IMR-90 (cell line): Measurements from ENCODE around the gene ASF1B. TPM values are rescaled to one million over a fixed set of nuclear protein-coding genes. Genes with fewer than 3 reads are reported as not detected.

Experiments used
- ATAC-seq: fragments of 200-7000 bp; cut with Tn5 transposase; 2 replicates; pipeline ENCODE4 v1.9.1; 2020; ENCODE audit warnings: low read depth, mild to moderate bottlenecking, moderate library complexity
- BruUV-seq: library from RNA; stranded (reverse); fragments of 400-500 nt; replicated peaks from 2 replicates; lab custom pipeline; 2021; lab: Mats Ljungman, UMichigan
- CTCF ChIA-PET: fragments of 300-600 bp; formaldehyde crosslinking; extraction: SDS; loops from one replicate; lab custom pipeline; 2021; ENCODE audit warnings: antibody characterized with exemption; lab: Yijun Ruan, JAX
- POLR2A ChIA-PET: fragments of 300-600 bp; sonication (Branson Sonifier 250); formaldehyde crosslinking; loops from one replicate; lab custom pipeline; 2022; ENCODE audit warnings: antibody characterized with exemption; ENCODE audit not compliant: unreplicated experiment; lab: Charles Lee
- DNase-seq: peaks from one replicate; pipeline ENCODE4 v3.0.0; 2013
- H2AFZ ChIP-seq: replicated peaks from 2 replicates; pipeline ENCODE3; 2013; ENCODE audit warnings: low read length, mild to moderate bottlenecking; ENCODE audit not compliant: poor library complexity
- H2AK5ac ChIP-seq: 2 replicates; pipeline ENCODE4 v1.6.1; 2013; ENCODE audit warnings: low read depth, low read length, inconsistent platforms
- H2AK9ac ChIP-seq: replicated peaks from 2 replicates; pipeline ENCODE3; 2013; ENCODE audit warnings: mild to moderate bottlenecking, low read depth, low read length, moderate library complexity; ENCODE audit not compliant: poor library complexity
- H2BK120ac ChIP-seq: 2 replicates; pipeline ENCODE4 v1.6.1; 2013; ENCODE audit warnings: low read depth, low read length, inconsistent platforms
- H2BK15ac ChIP-seq: 3 replicates; pipeline ENCODE4 v1.6.1; 2013; ENCODE audit warnings: low read depth, low read length, inconsistent platforms
- H2BK20ac ChIP-seq: 2 replicates; pipeline ENCODE4 v1.6.1; 2013; ENCODE audit warnings: low read depth, mild to moderate bottlenecking, inconsistent platforms, low read length, moderate library complexity
- H2BK5ac ChIP-seq: 2 replicates; pipeline ENCODE4 v1.6.1; 2013; ENCODE audit warnings: mild to moderate bottlenecking, low read depth, low read length, inconsistent platforms; ENCODE audit not compliant: poor library complexity, severe bottlenecking
- H3K14ac ChIP-seq: replicated peaks from 2 replicates; pipeline ENCODE4 v1.6.1; 2013; ENCODE audit warnings: low read depth, low read length, inconsistent platforms
- H3K18ac ChIP-seq: 2 replicates; pipeline ENCODE4 v1.6.1; 2013; ENCODE audit warnings: low read depth, low read length, control low read depth
- H3K23ac ChIP-seq: 2 replicates; pipeline ENCODE4 v1.6.1; 2013; ENCODE audit warnings: low read depth, low read length, inconsistent platforms
- H3K27ac ChIP-seq: 2 replicates; pipeline ENCODE4 v1.5.1; 2013; ENCODE audit warnings: mild to moderate bottlenecking, control low read depth, low read length; ENCODE audit not compliant: insufficient read depth
- H3K27me3 ChIP-seq: 2 replicates; pipeline ENCODE4 v1.6.1; 2013; ENCODE audit warnings: low read length; ENCODE audit not compliant: control insufficient read depth, insufficient read depth
- H3K36me3 ChIP-seq: 2 replicates; pipeline ENCODE4 v1.6.1; 2013; ENCODE audit warnings: low read length, mixed read lengths; ENCODE audit not compliant: control insufficient read depth, insufficient read depth
- H3K4ac ChIP-seq: 2 replicates; pipeline ENCODE4 v1.6.1; 2013; ENCODE audit warnings: low read depth, low read length, inconsistent platforms
- H3K4me1 ChIP-seq: 2 replicates; pipeline ENCODE4 v1.6.1; 2013; ENCODE audit warnings: low read length, mixed read lengths; ENCODE audit not compliant: control insufficient read depth, insufficient read depth
- H3K4me2 ChIP-seq: 2 replicates; pipeline ENCODE4 v1.6.1; 2013; ENCODE audit warnings: low read depth, mild to moderate bottlenecking, control low read depth, low read length, moderate library complexity
- H3K4me3 ChIP-seq: 2 replicates; pipeline ENCODE4 v1.5.1; 2013; ENCODE audit warnings: low read depth, mild to moderate bottlenecking, control low read depth, low read length, moderate library complexity; ENCODE audit not compliant: insufficient read depth
- H3K56ac ChIP-seq: 2 replicates; pipeline ENCODE4 v1.6.1; 2013; ENCODE audit warnings: low read length, inconsistent platforms; ENCODE audit not compliant: insufficient read depth; ENCODE audit errors: extremely low read depth
- H3K79me1 ChIP-seq, 2 experiments: 2 replicates each; pipeline ENCODE4 v1.6.1; 2013; ENCODE audit warnings: low read length in 2 of 2, inconsistent platforms in 1 of 2, low read depth in 1 of 2
- H3K9ac ChIP-seq: 2 replicates; pipeline ENCODE4 v1.6.1; 2013; ENCODE audit warnings: low read depth, low read length, control low read depth
- H3K9me1 ChIP-seq: 2 replicates; pipeline ENCODE4 v1.6.1; 2013; ENCODE audit warnings: low read length, inconsistent platforms; ENCODE audit not compliant: insufficient read depth
- H3K9me3 ChIP-seq: 2 replicates; pipeline ENCODE4 v1.6.1; 2013; ENCODE audit warnings: low read length; ENCODE audit not compliant: control insufficient read depth, insufficient read depth
- H4K20me1 ChIP-seq: 2 replicates; pipeline ENCODE4 v1.6.1; 2013; ENCODE audit warnings: low read length, inconsistent platforms; ENCODE audit not compliant: insufficient read depth
- H4K5ac ChIP-seq: 2 replicates; pipeline ENCODE4 v1.6.1; 2013; ENCODE audit warnings: mild to moderate bottlenecking, low read depth, low read length, control low read depth
- H4K8ac ChIP-seq, 2 experiments: 2 replicates each; pipeline ENCODE4 v1.6.1; 2013; ENCODE audit warnings: low read depth in 2 of 2, low read length in 2 of 2, control low read depth in 1 of 2, inconsistent platforms in 1 of 2
- H4K91ac ChIP-seq: 2 replicates; pipeline ENCODE4 v1.6.1; 2013; ENCODE audit warnings: low read depth, low read length, inconsistent platforms; ENCODE audit not compliant: insufficient read depth
- BHLHE40 ChIP-seq: fragments of 150-350 bp; IDR thresholded peaks from 2 replicates; pipeline ENCODE4 v1.6.1; 2016; ENCODE audit warnings: mild to moderate bottlenecking, low read depth, low read length
- CEBPB ChIP-seq: IDR thresholded peaks from 2 replicates; pipeline ENCODE4 v1.6.1; 2012; ENCODE audit warnings: low read depth, low read length, improper control_type of control experiment
- CHD1 ChIP-seq: IDR thresholded peaks from 2 replicates; pipeline ENCODE4 v1.6.1; 2012; ENCODE audit warnings: low read depth, low read length, improper control_type of control experiment
- RCOR1 ChIP-seq: IDR thresholded peaks from 2 replicates; pipeline ENCODE4 v1.6.1; 2012; ENCODE audit warnings: mild to moderate bottlenecking, low read length, improper control_type of control experiment; ENCODE audit not compliant: insufficient replicate concordance
- SMC3 ChIP-seq: fragments of 150-350 bp; IDR thresholded peaks from 2 replicates; pipeline ENCODE4 v1.6.1; 2016; ENCODE audit warnings: low read depth, mild to moderate bottlenecking, antibody characterized with exemption, low read length, moderate library complexity
- WGBS, 2 experiments: methylation state at CpG; one replicate each; pipeline versions ENCODE4 v1.1.5 to v1.1.7; 2013; ENCODE audit warnings: missing lambda C conversion rate in 2 of 2; ENCODE audit not compliant: insufficient read length in 1 of 2; ENCODE audit errors: extremely low coverage in 2 of 2; 5-methylcytosine and 5-hydroxymethylcytosine counted together
- dilution Hi-C: fragments of 300-500 bp; cut with HindIII; formaldehyde crosslinking; loops from one replicate; pipeline ENCODE4 v1.14.3; 2018; ENCODE audit warnings: low sequenced_read_pairs; ENCODE audit not compliant: unreplicated experiment
- in situ Hi-C: fragments of 300-500 bp; cut with MboI; formaldehyde crosslinking; loops from 3 replicates; pipeline ENCODE4 v1.14.3; 2019; ENCODE audit warnings: low sequenced_read_pairs, inconsistent platforms, mixed read lengths
- intact Hi-C: fragments of 100-400 bp; cut with micrococcal nuclease; formaldehyde crosslinking; loops from 2 replicates; pipeline ENCODE4 v1.10.0; 2022
- polyA plus RNA-seq, 3 experiments: library from polyadenylated mRNA; depleted of rRNA; stranded (reverse); fragments of >200 nt; gene quantifications; 2 replicates each; pipeline ENCODE4 v1.2.3, GENCODE V29; 2012; ENCODE audit warnings: low replicate concordance in 1 of 3
- total RNA-seq: library from RNA; depleted of rRNA; stranded (reverse); fragments of >200 nt; gene quantifications from 2 replicates; pipeline ENCODE4 v1.2.3, GENCODE V29; 2012
- TF ChIP-seq, protein P1 (sequence below): conservative IDR thresholded peaks from 2 replicates; pipeline ENCODE4 v1.5.1; 2012; ENCODE audit warnings: mild to moderate bottlenecking, low read depth, low read length, improper control_type of control experiment

ASF1B gene
- total and polyA plus RNA-seq, 2 of the 4 experiments (the other 2 are of a cell fraction), result 10.4 to 12.1 TPM

DNA sequence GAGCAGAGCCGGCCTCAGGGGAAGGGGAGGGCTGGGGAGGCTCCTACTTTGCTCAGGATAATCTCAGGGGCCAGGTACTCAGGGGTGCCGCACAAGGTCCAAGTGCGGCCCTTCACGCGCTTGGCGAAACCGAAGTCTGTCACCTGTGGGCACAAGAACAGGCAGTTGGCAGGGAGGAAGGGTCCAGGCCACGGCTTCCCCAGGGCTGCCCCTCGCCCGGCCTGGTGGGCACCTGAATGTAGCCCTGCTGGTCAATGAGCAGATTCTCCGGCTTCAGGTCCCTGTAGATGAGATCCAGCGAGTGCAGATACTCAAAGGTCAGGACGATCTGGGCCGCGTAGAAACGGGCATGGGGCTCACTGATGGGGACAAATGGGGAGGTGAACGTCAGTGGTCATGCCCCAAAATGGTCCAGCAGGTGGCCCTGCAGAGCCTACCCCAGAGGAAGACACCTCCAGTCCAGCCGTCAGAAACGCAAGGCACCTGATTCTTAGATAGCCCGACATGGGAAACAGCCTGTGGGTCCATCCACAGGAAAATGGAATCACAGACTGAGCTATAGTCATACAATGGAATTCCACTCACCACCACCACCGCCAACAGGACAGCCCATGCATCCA lies 38.7 kb downstream of the ASF1B start:
- no peak; the same call in 1 of the 2 replicates for ATAC-seq
- Histone ChIP-seq H2BK5ac (no peak overlapping the region), H2AK9ac (no peak overlapping the region), H3K9ac (no peak overlapping the region), H3K4me3 (no peak overlapping the region), H3K18ac (no peak overlapping the region), H3K9me1 (peaks cover 3% of the 10 kb centered on the region; the same call in 1 of the 2 replicates), H3K56ac (no peak overlapping the region), H2BK20ac (no peak overlapping the region), H3K4me2 (no peak overlapping the region), H2AK5ac (no peak overlapping the region), H3K23ac (no peak overlapping the region), H3K27me3 (no peaks in the 10 kb centered on the region), H4K5ac (no peak overlapping the region), H4K91ac (no peak overlapping the region), H3K14ac (no peak overlapping the region), H2BK120ac (no peak overlapping the region), H3K36me3 (peaks cover 33% of the 10 kb centered on the region), H2BK15ac (no peak overlapping the region), H3K4ac (no peak overlapping the region), H2AFZ (no peak overlapping the region), H3K9me3 (peaks cover 8% of the 10 kb centered on the region), H4K20me1 (no peaks in the 10 kb centered on the region), H4K8ac (no peak overlapping the region), H3K79me1 (no peaks in the 10 kb centered on the region; a peak in 1 of 4 replicates), H3K4me1 (no peaks in the 10 kb centered on the region), H3K27ac (no peak overlapping the region)
- in situ Hi-C loops (loop anchor here (25.0 kb wide), 1 partner anchor 335 kb away; the partner anchor contains the start of genes C19orf53 and MRI1), intact Hi-C loops (no loop called here), dilution Hi-C loops (no loop called here)
- WGBS, 2 experiments, result 77% methylated on average over 8 of the region's 21 CpGs; no CpG with 5 or more reads in 1 of the 2 experiments
- POLR2A ChIA-PET, result no interaction called here
- DNase-seq, result no peak
- CTCF ChIA-PET, result no interaction called here
- no TSS peak for BruUV-seq
- no peak for TF ChIP-seq CHD1
- no peak for TF ChIP-seq BHLHE40
- no peak for TF ChIP-seq RCOR1
- peak; percentile 12; the same call in 1 of the 2 replicates for TF ChIP-seq SMC3
- TF ChIP-seq, protein P1, sequence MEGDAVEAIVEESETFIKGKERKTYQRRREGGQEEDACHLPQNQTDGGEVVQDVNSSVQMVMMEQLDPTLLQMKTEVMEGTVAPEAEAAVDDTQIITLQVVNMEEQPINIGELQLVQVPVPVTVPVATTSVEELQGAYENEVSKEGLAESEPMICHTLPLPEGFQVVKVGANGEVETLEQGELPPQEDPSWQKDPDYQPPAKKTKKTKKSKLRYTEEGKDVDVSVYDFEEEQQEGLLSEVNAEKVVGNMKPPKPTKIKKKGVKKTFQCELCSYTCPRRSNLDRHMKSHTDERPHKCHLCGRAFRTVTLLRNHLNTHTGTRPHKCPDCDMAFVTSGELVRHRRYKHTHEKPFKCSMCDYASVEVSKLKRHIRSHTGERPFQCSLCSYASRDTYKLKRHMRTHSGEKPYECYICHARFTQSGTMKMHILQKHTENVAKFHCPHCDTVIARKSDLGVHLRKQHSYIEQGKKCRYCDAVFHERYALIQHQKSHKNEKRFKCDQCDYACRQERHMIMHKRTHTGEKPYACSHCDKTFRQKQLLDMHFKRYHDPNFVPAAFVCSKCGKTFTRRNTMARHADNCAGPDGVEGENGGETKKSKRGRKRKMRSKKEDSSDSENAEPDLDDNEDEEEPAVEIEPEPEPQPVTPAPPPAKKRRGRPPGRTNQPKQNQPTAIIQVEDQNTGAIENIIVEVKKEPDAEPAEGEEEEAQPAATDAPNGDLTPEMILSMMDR, result 0 out of 2 replicates have a peak, but pooled peaks have one; percentile 13
- TF ChIP-seq CEBPB, result no peak
